Right lobe of liver (tissue), 6 donors: Measurements from ENCODE around the gene UFD1. TPM values are rescaled to one million over a fixed set of nuclear protein-coding genes. Genes with fewer than 3 reads are reported as not detected.

Source experiments
- ATAC-seq, 4 donors: fragments of 200-7000 bp; cut with Tn5 transposase; one replicate each; pipeline ENCODE4 v1.9.1; 2020; ENCODE audit warnings: mild to moderate bottlenecking in 4 of 4, moderate library complexity in 4 of 4
- DNase-seq, 3 donors: peaks; one replicate each; pipeline ENCODE4 v3.0.0-alpha.2; 2020
- H3K27ac ChIP-seq, 3 donors: fragments of 200-600 bp; one replicate each; pipeline ENCODE4 v1.8.0; 2022
- H3K27me3 ChIP-seq, 2 donors: fragments of 200-600 bp; one replicate each; pipeline ENCODE4 v1.8.0; 2022
- H3K36me3 ChIP-seq, 4 donors: fragments of 200-600 bp; sonication (generic) in 1 of 4; one replicate each; pipeline versions ENCODE4 v1.5.1 to v1.8.0; 2017 to 2022; ENCODE audit warnings: control low read depth in 1 of 4
- H3K4me1 ChIP-seq, 4 donors: fragments of 200-600 bp; sonication (generic) in 1 of 4; one replicate each; pipeline versions ENCODE4 v1.5.1 to v1.8.0; 2017 to 2022; ENCODE audit warnings: control low read depth in 1 of 4
- H3K4me3 ChIP-seq, 3 donors: fragments of 200-600 bp; one replicate each; pipeline ENCODE4 v1.8.0; 2022
- H3K9me3 ChIP-seq, 4 donors: fragments of 200-600 bp; sonication (generic) in 1 of 4; one replicate each; pipeline versions ENCODE4 v1.5.1 to v1.8.0; 2017 to 2022; ENCODE audit warnings: control low read depth in 1 of 4
- CTCF ChIP-seq, 4 donors: fragments of 200-600 bp in 3 of 4; fragments of 450-650 bp in 1 of 4; IDR thresholded peaks; one replicate each; pipeline versions ENCODE4 v1.5.1 to v1.8.0; 2016 to 2022; ENCODE audit warnings: antibody characterized with exemption in 4 of 4, mild to moderate bottlenecking in 2 of 4
- POLR2A ChIP-seq: fragments of 450-650 bp; IDR thresholded peaks from one replicate; pipeline ENCODE4 v1.6.1; 2017; ENCODE audit warnings: antibody characterized with exemption, mild to moderate bottlenecking
- WGBS: methylation state at CpG from one replicate; pipeline ENCODE4 v1.1.6; 2018; ENCODE audit warnings: low coverage, low lambda C conversion rate; ENCODE audit not compliant: insufficient coverage; ENCODE audit errors: missing lambda C conversion rate; 5-methylcytosine and 5-hydroxymethylcytosine counted together
- intact Hi-C, 2 donors: fragments of 100-400 bp; cut with DNase I; formaldehyde crosslinking; loops; one replicate each; pipeline versions ENCODE4 v1.11.2 to v1.14.1; 2022
- total RNA-seq, 6 experiments: library from RNA; depleted of rRNA in 2 of 6; stranded (reverse); fragments of >200 nt in 2 of 6; fragmentation: NEBNext Ultra II Directional in 3 of 6; extraction: Animal tissue kit (Norgen Biotek cat#: 25700) in 3 of 6; gene quantifications; one replicate each; pipeline versions ENCODE4 v1.1.0 to v1.2.4, GENCODE V29; 2016 to 2023
- donor health status: DM: no; HTN: yes; CAD: no.
- donor health status: DM: no; HTN: no; CAD: no.
- donor health status: DM: no; HTN: no; CAD: no.
- donor health status: DM: no; HTN: yes; CAD: no.
- donor health status: DM: no; HTN: yes; CAD: no.

Gene UFD1
- total RNA-seq, 6 experiments from 2014 or later: 26.8 to 43.7 (median 32.1) TPM

GRCh38 chr22:19508024-19508776 lies 29.2 kb upstream of the UFD1 start:
- no peak for TF ChIP-seq CTCF (IDR thresholded peaks at IDR 0.05)
- no peaks in the 10 kb centered on the region for H3K36me3 ChIP-seq
- no peaks in the 10 kb centered on the region for H3K4me1 ChIP-seq
- DNase-seq (no peak), ATAC-seq (no peak)
- H3K27ac ChIP-seq: no peak overlapping the region
- 87% methylated on average over 3 of the region's 10 CpGs for WGBS
- no peak overlapping the region for H3K4me3 ChIP-seq
- no peaks in the 10 kb centered on the region for H3K9me3 ChIP-seq
- intact Hi-C loops: no loop called here
- H3K27me3 ChIP-seq: no peaks in the 10 kb centered on the region

- no peak for ATAC-seq
- Histone ChIP-seq H3K27ac (no peak overlapping the region), H3K4me3 (no peak overlapping the region), H3K27me3 (no peaks in the 10 kb centered on the region), H3K4me1 (no peaks in the 10 kb centered on the region), H3K9me3 (no peaks in the 10 kb centered on the region), H3K36me3 (no peaks in the 10 kb centered on the region)
- no peak for DNase-seq
- 84% methylated on average over 2 of the region's 4 CpGs for WGBS
- intact Hi-C loops: no loop called here
- TF ChIP-seq CTCF (IDR thresholded peaks at IDR 0.05) (no peak), POLR2A (no peak)
Measured at GRCh38 chr22:19507534-19507861, 28.5 kb upstream of the UFD1 start.

GRCh38 chr22:19506212-19506611 lies 27.2 kb upstream of the UFD1 start:
- H3K27ac ChIP-seq: no peak overlapping the region
- WGBS: 96% methylated on average over 5 of the region's 10 CpGs
- intact Hi-C loops: no loop called here
- ATAC-seq (peak in 1 of 4 donors; percentile 21), DNase-seq (no peak)
- no peaks in the 10 kb centered on the region for H3K9me3 ChIP-seq
- no peaks in the 10 kb centered on the region for H3K36me3 ChIP-seq
- no peaks in the 10 kb centered on the region for H3K4me1 ChIP-seq
- no peaks in the 10 kb centered on the region for H3K27me3 ChIP-seq
- no peak overlapping the region for H3K4me3 ChIP-seq
- TF ChIP-seq POLR2A (no peak), CTCF (IDR thresholded peaks at IDR 0.05) (no peak)

GRCh38 chr22:19505735-19506126 lies 26.7 kb upstream of the UFD1 start:
- H3K27ac ChIP-seq: no peak overlapping the region
- 80% methylated on average over 1 of the region's 5 CpGs for WGBS
- TF ChIP-seq CTCF (IDR thresholded peaks at IDR 0.05): no peak
- TF ChIP-seq POLR2A: no peak
- DNase-seq: no peak
- no peaks in the 10 kb centered on the region for H3K36me3 ChIP-seq
- H3K4me3 ChIP-seq: no peak overlapping the region
- intact Hi-C loops: no loop called here
- no peaks in the 10 kb centered on the region for H3K27me3 ChIP-seq
- H3K4me1 ChIP-seq: no peaks in the 10 kb centered on the region
- no peaks in the 10 kb centered on the region for H3K9me3 ChIP-seq
- no peak for ATAC-seq
